Lung (tissue), 12 donors: ENCODE results near the gene CIRBP. TPM values are rescaled to one million over a fixed set of nuclear protein-coding genes. Genes with fewer than 3 reads are reported as not detected.

Experiments
- ATAC-seq: fragments of 200-7000 bp; cut with Tn5 transposase; one replicate; pipeline ENCODE4 v1.9.1; 2020; ENCODE audit warnings: moderate number of reproducible peaks; ENCODE audit not compliant: insufficient read depth, low FRiP score
- DNase-seq, 3 donors: peaks; one replicate each; pipeline ENCODE4 v3.0.0-alpha.2; 2013 to 2017
- H3K27ac ChIP-seq, 2 donors: one replicate each; pipeline ENCODE4 v1.5.1; 2013; ENCODE audit warnings: mild to moderate bottlenecking in 2 of 2, moderate library complexity in 2 of 2, control low read depth in 1 of 2, inconsistent platforms in 1 of 2, low read depth in 1 of 2, low read length in 1 of 2
- H3K27me3 ChIP-seq, 3 donors: one replicate each; pipeline ENCODE4 v1.5.1; 2013; ENCODE audit warnings: low read length in 2 of 3; ENCODE audit not compliant: control insufficient read depth in 3 of 3, insufficient read depth in 3 of 3
- H3K36me3 ChIP-seq, 4 donors: one replicate each; pipeline ENCODE4 v1.5.1; 2013; ENCODE audit warnings: low read length in 4 of 4, mild to moderate bottlenecking in 1 of 4, moderate library complexity in 1 of 4; ENCODE audit not compliant: control insufficient read depth in 4 of 4, insufficient read depth in 4 of 4
- H3K4me1 ChIP-seq, 5 donors: one replicate each; pipeline ENCODE4 v1.5.1; 2013; ENCODE audit warnings: low read length in 5 of 5, mild to moderate bottlenecking in 2 of 5, moderate library complexity in 1 of 5; ENCODE audit not compliant: control insufficient read depth in 5 of 5, insufficient read depth in 5 of 5
- H3K4me3 ChIP-seq: one replicate; pipeline ENCODE4 v1.5.1; 2013; ENCODE audit warnings: mild to moderate bottlenecking, control low read depth, moderate library complexity
- H3K9ac ChIP-seq, 2 donors: one replicate each; pipeline ENCODE4 v1.5.1; 2013; ENCODE audit warnings: low read length in 2 of 2, control low read depth in 1 of 2; ENCODE audit not compliant: insufficient read depth in 1 of 2
- H3K9me3 ChIP-seq, 4 donors: one replicate each; pipeline ENCODE4 v1.5.1; 2013; ENCODE audit warnings: low read length in 3 of 4, mild to moderate bottlenecking in 1 of 4, moderate library complexity in 1 of 4; ENCODE audit not compliant: control insufficient read depth in 4 of 4, insufficient read depth in 3 of 4
- CTCF ChIP-seq: IDR thresholded peaks from 2 replicates; pipeline ENCODE4 v1.5.1; 2012; ENCODE audit warnings: mild to moderate bottlenecking; ENCODE audit errors: control extremely low read depth, extremely low read depth
- WGBS, 2 donors: extraction: QIAGEN DNeasy Blood & Tissue Kit; methylation state at CpG; one replicate each; pipeline ENCODE4 v1.1.7; 2013; 5-methylcytosine and 5-hydroxymethylcytosine counted together
- polyA plus RNA-seq, 2 donors: library from polyadenylated mRNA; stranded (reverse); fragments of 200-250 nt; gene quantifications; one replicate each; pipeline ENCODE4 v1.2.1, GENCODE V29; 2013
- total RNA-seq, 2 donors: library from RNA; depleted of rRNA in 1 of 2; stranded (reverse); fragments of >200 nt in 1 of 2; gene quantifications; one replicate each; pipeline ENCODE4 v1.2.1, GENCODE V29; 2014 to 2021
- donor health status: control.
- donor health status: control.
- donor health status: Bipolar disorder and iron deficiency.
- donor health status: healthy.
- donor health status: DM: yes; HTN: yes; CAD: no.

CIRBP gene
- total and polyA plus RNA-seq, 4 donors: 313 to 488 (median 439) TPM

- Histone ChIP-seq H3K27ac (no peak overlapping the region), H3K36me3 (peaks cover 0 to 11% (median 2%) of the 10 kb centered on the region in 4 donors), H3K4me3 (no peak overlapping the region), H3K4me1 (peaks cover 0 to 12% (median 4%) of the 10 kb centered on the region in 5 donors), H3K9ac (no peak overlapping the region), H3K9me3 (no peaks in the 10 kb centered on the region), H3K27me3 (peaks cover 0 to 9% (median 4%) of the 10 kb centered on the region in 3 donors)
- ATAC-seq (no peak), DNase-seq (no peak)
- 92% methylated on average over 53 of the region's 53 CpGs for WGBS, 2 donors
- no peak for TF ChIP-seq CTCF
These were observed 11.8 kb downstream of the CIRBP start for GRCh38 chr19:1280636-1281568.

GRCh38 chr19:1281569-1282287 lies 12.6 kb downstream of the CIRBP start:
- peaks cover 0 to 7% (median 0%) of the 10 kb centered on the region in 5 donors for H3K4me1 ChIP-seq
- H3K27me3 ChIP-seq: peaks cover 0 to 14% (median 4%) of the 10 kb centered on the region in 3 donors
- DNase-seq (no peak), ATAC-seq (no peak)
- no peak for TF ChIP-seq CTCF
- no peak overlapping the region for H3K4me3 ChIP-seq
- H3K36me3 ChIP-seq: peaks cover 0 to 11% (median 2%) of the 10 kb centered on the region in 4 donors
- no peaks in the 10 kb centered on the region for H3K9me3 ChIP-seq
- H3K27ac ChIP-seq: no peak overlapping the region
- 68 to 69% methylated on average over 13 to 15 of the region's 15 CpGs for WGBS, 2 donors
- no peak overlapping the region for H3K9ac ChIP-seq

- Histone ChIP-seq H3K9me3 (peaks cover 0 to 1% (median 0%) of the 10 kb centered on the region in 4 donors), H3K27me3 (peaks cover 0 to 17% (median 4%) of the 10 kb centered on the region in 3 donors), H3K4me3 (no peak overlapping the region), H3K36me3 (peaks cover 0 to 11% (median 2%) of the 10 kb centered on the region in 4 donors), H3K27ac (no peak overlapping the region), H3K9ac (no peak overlapping the region), H3K4me1 (peaks cover 0 to 15% (median 0%) of the 10 kb centered on the region in 5 donors)
- ATAC-seq (no peak), DNase-seq (no peak)
- TF ChIP-seq CTCF: no peak
- WGBS, 2 donors: 78 to 89% methylated on average over 18 of the region's 18 CpGs
These were observed 13.6 kb downstream of the CIRBP start for GRCh38 chr19:1282588-1283206.
